Measurements from ENCODE around the gene OR51B4.
A peak's percentile ranks its signal among the peaks of the same experiment; 100 is the strongest.
"Not testable (repeated sequence)": the region's sequence is repeated elsewhere in the genome, so short reads cannot be mapped to it uniquely, and the experiment has no call there.

OR51B4 gene

DNA sequence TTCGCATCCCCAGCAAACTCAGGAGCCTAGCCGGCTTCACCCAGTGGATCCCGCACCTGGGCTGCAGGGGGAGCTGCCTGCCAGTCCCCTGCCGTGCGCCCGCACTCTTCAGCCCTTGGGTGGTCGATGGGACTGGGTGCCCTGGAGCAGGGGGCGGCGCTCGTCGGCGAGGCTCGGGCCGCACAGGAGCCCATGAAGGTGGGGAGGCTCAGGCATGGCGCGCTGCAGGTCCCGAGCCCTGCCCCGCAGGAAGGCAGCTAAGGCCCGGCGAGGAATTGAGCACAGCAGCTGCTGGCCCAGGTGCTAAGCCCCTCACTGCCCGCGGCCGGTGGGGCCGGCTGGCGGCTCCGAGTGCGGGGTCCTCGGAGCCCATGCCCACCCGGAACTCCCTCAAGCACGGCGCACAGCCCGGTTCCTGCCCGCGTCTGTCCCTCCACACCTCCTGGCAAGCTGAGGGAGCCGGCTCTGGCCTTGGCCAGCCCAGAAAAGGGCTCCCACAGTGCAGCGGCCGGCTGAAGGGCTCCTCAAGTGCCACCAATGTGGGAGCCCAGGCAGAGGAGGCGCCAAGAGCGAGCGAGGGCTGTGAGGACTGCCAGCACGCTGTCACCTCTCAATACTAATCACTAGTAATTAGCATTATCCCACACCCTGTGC lies 7.3 kb downstream of the OR51B4 start:
- DNase-seq (ENCODE audit: low read depth in 2 of 3, low spot score in 1 of 3) = not testable (repeated sequence)

DNA sequence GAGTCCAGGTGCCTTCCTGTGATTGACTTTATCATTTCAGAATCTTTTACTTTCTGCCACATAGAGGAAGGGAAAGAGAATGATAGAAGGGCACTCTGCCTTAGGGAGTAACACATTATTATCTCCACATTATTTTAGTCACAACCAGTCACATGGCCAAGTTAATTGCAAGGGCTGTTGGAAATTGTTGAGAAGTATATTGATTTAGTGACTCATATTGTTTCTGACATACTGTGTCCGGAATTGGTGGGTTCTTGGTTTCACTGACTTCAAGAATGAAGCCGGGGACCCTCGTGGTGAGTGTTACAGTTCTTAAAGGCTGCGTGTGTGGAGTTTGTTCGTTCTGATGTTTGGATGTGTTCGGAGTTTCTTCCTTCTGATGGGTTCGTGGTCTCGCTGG lies 8.7 kb downstream of the OR51B4 start:
- no peak for DNase-seq (ENCODE audit: low read depth in 2 of 3, low spot score in 1 of 3)

DNA sequence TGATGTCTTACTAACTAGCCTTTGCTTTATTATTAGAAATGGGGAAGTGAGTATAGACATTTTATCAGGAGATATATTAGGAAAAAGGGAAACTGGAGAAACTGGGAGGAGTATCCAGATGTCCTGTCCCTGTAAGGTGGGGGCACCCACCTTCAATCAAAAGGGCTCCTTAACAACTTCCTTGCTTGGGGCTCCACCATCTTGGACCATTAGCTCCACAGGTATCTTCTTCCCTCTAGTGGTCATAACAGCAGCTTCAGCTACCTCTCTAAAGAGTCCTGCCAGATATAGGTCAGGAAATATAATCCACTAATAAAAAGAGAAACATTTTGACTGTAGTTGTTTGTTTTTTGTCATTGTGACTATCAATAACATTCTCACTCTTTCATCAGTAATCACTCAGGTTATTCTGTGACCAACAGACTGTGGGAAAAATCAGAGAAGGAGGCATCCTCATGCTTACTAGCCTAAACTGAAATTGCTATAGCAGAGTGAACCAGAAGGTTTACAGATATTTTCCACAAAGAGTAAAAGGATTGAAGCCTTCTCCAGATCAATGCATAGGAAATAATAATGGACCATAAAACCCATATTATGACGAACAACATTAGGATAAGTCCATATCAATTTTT lies 10.4 kb downstream of the OR51B4 start:
- DNase-seq (ENCODE audit: low read depth in 2 of 3, low spot score in 1 of 3) = no peak

DNA sequence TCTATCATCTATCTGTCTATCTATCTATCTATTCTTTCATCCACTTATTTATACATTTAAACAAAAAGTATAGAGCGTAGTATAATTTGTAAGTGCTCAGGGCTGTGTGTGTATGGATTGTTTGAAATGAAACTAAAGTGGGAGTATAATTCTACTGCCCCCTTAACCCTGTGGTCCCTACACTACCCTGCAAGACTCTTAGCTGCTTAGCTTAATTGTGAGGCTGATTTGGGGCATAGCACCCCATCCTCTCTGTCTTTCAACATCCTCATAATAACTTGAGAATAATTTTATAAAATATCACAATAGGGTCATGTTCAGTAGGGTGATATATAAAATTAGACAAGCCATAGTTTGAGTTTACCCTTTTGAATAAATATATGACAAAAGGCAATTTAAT lies 11.6 kb downstream of the OR51B4 start:
- DNase-seq (ENCODE audit: low read depth in 2 of 3, low spot score in 1 of 3) = no peak

DNA sequence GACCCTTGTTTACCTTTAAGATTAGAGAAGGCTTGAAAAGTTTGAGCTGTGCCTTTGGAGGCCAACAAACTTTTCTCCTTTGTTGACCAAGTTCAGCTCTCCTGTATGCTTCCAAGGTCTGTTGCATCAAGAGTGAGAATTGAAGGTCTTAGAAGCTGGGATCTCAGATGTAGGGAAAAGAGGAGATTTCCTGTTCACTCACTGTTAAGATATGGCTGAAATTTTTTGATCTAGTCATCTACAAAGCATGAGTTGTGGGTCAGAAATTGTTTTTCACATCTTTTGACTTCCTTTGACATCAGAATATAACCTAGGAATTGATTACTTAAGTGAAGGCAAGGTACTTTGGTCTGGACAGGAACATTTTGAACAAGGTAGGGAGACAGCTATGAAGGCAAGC lies 12.1 kb downstream of the OR51B4 start:
- DNase-seq (ENCODE audit: low read depth in 2 of 3, low spot score in 1 of 3) = no peak

DNA sequence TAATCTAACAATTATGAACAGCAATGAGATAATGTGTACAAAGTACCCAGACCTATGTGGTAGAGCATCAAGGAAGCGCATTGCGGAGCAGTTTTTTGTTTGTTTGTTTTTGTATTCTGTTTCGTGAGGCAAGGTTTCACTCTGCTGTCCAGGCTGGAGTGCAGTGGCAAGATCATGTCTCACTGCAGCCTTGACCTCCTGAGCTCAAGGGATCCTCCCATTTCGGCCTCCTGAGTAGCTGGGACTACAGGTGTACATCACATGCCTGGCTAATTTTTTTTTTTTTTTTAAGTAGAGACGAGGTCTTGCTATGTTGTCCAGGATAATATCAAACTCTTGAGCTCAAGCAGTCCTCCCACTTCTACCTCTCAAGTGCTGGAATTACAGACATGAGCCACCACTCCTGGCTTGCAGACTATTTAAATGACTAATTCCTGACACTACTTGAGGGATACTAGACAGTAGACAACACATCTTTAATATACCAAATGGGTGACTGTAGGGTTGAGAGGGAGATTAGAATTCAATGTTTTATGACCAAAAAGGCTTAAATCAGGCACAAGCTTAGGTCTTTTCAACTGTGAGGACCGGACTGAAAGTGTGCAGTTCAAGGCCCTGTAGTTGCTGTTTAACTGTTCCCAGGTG lies 12.7 kb downstream of the OR51B4 start:
- no peak for DNase-seq (ENCODE audit: low read depth in 2 of 3, low spot score in 1 of 3)

DNA sequence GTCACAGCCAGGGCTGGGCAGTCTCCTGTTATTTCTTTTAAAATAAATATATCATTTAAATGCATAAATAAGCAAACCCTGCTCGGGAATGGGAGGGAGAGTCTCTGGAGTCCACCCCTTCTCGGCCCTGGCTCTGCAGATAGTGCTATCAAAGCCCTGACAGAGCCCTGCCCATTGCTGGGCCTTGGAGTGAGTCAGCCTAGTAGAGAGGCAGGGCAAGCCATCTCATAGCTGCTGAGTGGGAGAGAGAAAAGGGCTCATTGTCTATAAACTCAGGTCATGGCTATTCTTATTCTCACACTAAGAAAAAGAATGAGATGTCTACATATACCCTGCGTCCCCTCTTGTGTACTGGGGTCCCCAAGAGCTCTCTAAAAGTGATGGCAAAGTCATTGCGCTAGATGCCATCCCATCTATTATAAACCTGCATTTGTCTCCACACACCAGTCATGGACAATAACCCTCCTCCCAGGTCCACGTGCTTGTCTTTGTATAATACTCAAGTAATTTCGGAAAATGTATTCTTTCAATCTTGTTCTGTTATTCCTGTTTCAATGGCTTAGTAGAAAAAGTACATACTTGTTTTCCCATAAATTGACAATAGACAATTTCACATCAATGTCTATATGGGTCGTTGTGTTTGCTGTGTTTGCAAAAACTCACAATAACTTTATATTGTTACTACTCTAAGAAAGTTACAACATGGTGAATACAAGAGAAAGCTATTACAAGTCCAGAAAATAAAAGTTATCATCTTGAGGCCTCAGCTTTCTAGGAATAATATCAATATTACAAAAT lies 13.4 kb downstream of the OR51B4 start:
- DNase-seq (ENCODE audit: low read depth in 2 of 3, low spot score in 1 of 3) = no peak

DNA sequence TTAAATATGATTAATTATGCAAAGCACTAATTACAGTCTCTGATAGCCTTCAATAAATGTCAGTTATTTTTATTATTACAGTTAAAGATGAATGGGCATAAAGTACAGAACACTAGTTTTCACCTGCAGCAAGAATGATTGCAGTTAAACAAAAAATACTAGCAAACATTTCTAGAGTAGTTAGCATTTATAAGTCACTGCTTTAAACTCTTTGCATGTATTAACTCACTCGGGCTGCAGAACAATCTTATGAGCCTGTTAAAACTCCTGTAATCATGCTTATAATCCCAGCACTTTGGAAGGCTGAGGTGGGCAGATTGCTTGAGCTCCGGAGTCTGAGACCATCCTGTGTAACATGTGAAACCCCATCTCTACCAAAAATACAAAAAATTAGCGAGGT lies 14.8 kb downstream of the OR51B4 start:
- no peak for DNase-seq (ENCODE audit: low read depth in 2 of 3, low spot score in 1 of 3)

DNA sequence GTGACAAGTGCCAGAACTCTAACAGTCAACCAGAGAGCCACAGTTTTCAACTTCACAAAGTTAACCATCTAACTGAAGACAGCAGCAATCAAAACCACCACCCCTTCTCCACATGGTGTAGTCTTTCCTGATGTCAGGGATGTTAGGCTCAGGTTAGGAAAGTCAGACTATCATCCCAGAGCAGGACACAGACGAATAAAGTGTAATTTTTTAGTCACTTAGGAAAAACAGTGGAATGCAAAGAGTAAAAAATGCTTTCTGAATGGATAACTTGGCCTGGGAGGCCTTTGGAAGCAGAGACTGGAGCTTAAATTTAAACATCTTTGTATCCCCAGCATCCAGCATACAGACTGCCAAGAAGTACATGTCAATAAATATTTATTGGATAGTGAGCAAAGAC lies 15.4 kb downstream of the OR51B4 start:
- no peak for DNase-seq (ENCODE audit: low read depth in 2 of 3, low spot score in 1 of 3)

DNA sequence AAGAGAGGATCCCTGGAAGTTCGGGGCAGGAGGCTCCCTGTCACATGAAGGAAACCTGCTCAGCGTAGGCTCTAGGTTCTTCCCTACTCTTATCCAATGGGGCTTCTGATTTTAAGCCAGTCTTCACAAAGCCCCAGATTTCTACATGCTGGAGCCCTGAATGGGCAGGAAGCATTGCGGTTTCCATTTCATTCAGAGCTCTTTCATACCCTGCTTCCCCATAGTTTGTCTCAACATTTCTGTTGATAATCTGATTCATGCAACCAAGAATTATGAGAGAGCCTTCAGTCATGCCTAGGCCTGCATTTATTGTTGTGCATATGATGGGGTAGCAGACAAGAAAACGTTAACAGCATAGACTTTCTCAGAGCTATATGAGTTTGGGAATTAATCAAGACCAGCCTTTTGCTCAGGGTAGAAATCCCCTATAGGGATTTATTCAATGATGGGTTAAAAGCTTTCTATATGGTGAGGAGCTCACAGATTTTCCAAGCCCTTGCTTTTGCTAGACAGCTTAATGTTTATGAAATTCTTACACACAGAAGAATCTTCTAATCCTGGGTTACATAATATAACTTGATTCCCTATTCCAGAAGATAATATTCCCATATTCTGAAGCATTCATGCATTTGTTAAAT lies 15.9 kb downstream of the OR51B4 start:
- no peak for DNase-seq (ENCODE audit: low read depth in 2 of 3, low spot score in 1 of 3)

DNA sequence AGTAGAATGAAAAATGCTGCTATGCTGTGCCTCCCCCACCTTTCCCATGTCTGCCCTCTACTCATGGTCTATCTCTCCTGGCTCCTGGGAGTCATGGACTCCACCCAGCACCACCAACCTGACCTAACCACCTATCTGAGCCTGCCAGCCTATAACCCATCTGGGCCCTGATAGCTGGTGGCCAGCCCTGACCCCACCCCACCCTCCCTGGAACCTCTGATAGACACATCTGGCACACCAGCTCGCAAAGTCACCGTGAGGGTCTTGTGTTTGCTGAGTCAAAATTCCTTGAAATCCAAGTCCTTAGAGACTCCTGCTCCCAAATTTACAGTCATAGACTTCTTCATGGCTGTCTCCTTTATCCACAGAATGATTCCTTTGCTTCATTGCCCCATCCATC lies 17.1 kb downstream of the OR51B4 start:
- DNase-seq (ENCODE audit: low read depth in 2 of 3, low spot score in 1 of 3) = no peak

DNA sequence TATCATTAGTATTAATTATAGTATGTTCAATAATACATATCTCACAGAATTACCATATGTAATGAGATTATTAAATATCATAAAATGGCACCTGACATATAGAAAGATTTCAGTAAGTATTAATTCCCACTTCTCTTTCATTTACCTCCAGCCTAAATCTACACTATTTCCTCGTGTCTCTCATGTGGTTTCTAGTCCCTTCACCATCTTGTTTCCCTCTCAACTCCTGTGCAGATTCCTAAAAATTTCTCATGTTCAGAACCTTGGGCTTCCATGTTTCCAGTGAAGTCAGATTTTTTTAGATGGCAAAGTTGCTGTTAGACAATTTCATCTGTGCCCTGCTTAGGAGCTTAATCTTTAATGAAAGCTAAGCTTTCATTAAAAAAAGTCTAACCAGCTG lies 17.9 kb downstream of the OR51B4 start:
- DNase-seq (ENCODE audit: low read depth in 2 of 3, low spot score in 1 of 3) = no peak

DNA sequence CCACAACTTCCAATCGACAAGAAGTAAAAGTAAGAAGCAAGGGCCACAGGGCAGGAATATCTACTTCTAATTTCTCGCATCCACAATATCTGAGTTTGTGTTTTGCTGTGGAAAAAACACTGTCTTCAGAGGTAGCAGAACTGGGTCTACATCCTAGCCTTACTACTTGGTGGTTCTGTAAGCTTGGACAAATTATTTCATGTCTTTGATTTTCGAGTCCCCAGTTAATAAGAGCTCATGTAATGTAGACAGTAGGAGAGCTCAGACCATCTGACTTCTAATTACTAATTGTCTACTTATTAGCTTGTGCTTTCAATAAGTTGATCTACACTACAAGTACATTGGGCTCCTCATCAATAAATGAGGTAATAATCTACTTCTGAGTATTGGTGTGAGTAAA lies 18.7 kb downstream of the OR51B4 start:
- no peak for DNase-seq (ENCODE audit: low read depth in 2 of 3, low spot score in 1 of 3)

DNA sequence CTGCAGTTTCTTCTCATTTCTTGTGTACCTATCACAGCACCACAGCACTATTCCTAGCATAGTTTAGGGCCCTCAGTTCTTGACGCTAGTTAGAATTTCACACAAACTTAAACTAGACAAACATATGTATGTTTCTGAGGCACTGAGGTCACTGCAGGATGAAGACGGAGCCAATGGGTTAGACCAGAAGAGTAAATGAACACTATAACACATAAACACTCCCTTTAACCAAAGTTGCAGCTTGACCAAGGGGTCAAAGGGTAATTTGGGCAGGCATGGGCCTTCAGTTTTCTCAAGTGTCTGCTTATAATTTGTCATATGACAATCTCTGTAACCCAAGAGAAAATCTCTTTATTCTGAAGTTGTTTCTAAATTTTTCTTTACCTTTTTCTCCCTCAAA lies 19.1 kb downstream of the OR51B4 start:
- DNase-seq (ENCODE audit: low read depth in 2 of 3, low spot score in 1 of 3) = no peak

DNA sequence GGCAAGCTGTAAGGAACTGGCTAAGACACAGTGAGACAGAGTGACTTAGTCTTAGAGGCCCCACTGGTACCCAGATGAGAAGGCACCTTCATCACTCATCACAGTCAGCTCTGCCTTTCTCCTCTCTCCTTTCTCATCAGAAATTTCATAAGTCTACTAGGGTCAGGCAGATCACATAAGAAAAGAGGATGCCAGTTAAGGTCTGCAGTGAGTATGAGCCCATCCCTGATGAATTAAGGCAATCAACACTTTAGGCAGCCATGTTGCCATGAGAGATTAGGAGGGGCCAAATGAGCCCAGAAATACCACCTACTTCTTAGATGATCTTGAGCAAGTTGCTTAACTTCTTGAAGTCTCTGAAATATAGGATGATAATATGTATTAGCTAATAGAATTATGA lies 20.1 kb downstream of the OR51B4 start:
- no peak for DNase-seq (ENCODE audit: low read depth in 2 of 3, low spot score in 1 of 3)

DNA sequence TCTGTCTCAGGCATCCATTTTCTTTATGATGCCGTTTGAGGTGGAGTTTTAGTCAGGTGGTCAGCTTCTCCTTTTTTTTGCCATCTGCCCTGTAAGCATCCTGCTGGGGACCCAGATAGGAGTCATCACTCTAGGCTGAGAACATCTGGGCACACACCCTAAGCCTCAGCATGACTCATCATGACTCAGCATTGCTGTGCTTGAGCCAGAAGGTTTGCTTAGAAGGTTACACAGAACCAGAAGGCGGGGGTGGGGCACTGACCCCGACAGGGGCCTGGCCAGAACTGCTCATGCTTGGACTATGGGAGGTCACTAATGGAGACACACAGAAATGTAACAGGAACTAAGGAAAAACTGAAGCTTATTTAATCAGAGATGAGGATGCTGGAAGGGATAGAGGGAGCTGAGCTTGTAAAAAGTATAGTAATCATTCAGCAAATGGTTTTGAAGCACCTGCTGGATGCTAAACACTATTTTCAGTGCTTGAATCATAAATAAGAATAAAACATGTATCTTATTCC lies 21.1 kb downstream of the OR51B4 start:
- peak in 2 of 3 donors; percentile 1 to 6 for DNase-seq (ENCODE audit: low read depth in 2 of 3, low spot score in 1 of 3)

DNA sequence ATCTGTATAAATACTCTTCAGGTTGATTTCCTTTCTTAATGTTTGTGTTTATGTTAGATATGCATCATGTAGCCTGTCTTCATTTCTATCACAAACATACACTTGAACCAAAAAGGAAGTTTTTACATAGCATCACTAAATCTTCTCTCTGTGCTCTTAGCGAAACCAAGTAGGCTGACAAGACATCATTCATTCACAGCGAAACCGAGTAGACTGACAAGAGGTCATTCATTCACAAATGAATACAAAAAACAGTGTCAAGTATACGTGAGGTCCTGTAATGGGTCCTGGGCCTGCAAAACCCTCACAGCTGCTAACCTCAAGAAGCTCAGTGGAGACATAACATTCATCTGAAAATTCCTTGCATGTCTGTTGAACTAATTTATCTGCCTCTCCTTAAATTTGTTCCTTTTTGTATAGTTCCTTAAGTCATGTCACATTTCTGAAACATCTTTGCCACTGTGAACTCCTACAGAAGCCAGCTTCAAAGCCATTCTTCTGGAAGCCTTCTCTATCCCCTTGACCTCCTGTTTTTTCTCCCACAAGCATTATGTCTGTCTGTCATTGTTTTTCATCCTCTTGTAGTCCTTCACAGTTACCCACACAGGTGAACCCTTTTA lies 22.2 kb downstream of the OR51B4 start:
- no peak for DNase-seq (ENCODE audit: low read depth in 2 of 3, low spot score in 1 of 3)

DNA sequence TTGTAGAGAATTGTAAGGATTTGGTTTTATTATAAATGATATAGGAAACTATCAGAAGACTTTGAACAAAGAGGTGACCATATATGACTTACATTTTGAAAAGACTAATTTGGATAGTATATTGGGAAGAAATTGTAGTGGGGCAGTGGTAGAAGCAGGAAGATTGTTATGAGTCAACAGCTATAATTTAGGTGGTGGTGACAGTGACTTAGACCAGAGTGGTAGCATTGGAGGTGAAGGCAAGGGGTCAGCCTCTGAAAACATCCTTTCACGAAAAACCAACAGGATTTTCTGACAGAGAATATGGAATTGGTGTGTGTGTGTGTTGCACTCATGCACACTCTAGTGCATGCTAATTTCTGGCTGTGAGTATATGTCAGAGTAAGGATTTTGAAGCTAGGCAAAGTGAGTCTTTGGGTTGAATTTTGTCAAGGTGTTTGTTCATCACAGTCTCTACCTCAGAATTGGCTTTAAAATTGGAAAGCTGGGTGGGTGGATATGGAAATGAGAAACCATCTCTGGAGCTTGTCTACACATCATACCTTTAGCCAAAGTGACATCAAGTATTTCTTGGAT lies 23.9 kb downstream of the OR51B4 start:
- DNase-seq (ENCODE audit: low read depth in 2 of 3, low spot score in 1 of 3) = no peak

DNA sequence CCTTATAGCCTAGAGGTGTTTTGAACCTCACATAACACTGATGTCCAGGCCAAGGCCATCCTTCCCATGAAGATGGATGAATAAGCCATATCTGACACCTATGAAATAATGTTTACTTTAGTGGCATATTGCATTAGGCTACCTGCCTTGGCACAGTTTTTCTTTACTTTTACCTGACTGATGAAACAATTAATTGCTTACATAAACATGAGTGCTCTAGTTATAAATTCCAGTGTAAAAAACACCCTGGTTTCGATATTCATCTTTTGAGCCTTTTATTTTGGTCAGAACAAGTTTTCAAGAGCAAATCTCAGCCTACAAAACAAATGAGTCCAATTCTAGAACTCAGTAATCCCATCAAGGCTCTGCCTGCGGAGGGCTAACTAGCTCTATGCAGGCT lies 25.0 kb downstream of the OR51B4 start:
- no peak for DNase-seq (ENCODE audit: low read depth in 2 of 3, low spot score in 1 of 3)

DNA sequence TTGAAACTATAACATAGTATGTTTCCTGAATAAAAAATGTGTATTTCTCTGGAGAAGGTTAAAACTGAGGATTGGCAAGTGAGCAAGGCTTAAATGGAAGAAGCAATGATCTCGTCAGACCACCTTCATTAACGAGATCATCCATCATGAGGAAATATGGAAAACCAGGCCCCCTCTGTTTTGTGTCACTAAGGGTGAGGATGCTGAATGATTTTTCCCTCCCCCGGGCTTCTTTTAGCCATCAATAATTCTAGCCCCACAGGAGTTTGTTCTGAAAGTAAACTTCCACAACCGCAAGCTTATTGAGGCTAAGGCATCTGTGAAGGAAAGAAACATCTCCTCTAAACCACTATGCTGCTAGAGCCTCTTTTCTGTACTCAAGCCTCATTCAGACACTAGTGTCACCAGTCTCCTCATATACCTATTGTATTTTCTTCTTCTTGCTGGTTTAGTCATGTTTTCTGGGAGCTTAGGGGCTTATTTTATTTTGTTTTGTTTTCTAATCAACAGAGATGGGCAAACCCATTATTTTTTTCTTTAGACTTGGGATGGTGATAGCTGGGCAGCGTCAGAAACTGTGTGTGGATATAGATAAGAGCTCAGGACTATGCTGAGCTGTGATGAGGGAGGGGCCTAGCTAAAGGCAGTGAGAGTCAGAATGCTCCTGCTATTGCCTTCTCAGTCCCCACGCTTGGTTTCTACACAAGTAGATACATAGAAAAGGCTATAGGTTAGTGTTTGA lies 26.2 kb downstream of the OR51B4 start:
- DNase-seq (ENCODE audit: low read depth in 2 of 3, low spot score in 1 of 3) = no peak
